Sigmoid colon (tissue), 4 donors: ENCODE data around the gene ZDHHC20.

Experiments used
- CTCF ChIP-seq, 4 experiments: fragments of 450-650 bp in 3 of 4; fragments of 200-600 bp in 1 of 4; IDR thresholded peaks; one replicate each; pipeline ENCODE4 v1.5.1; 2016 to 2019; ENCODE audit warnings: antibody characterized with exemption in 4 of 4, mild to moderate bottlenecking in 3 of 4, moderate library complexity in 2 of 4
- EP300 ChIP-seq, 4 donors: sonication (generic); formaldehyde crosslinking; IDR thresholded peaks; one replicate each; pipeline ENCODE4 v1.6.1; 2017; ENCODE audit warnings: antibody characterized with exemption in 4 of 4
- POLR2A ChIP-seq, 2 donors: fragments of 450-650 bp; IDR thresholded peaks; one replicate each; pipeline ENCODE4 v1.6.1; 2016; ENCODE audit warnings: antibody characterized with exemption in 2 of 2, mild to moderate bottlenecking in 2 of 2, moderate library complexity in 2 of 2
- POLR2AphosphoS5 ChIP-seq, 4 donors: sonication (generic); formaldehyde crosslinking; IDR thresholded peaks; one replicate each; pipeline ENCODE4 v1.6.1; 2017; ENCODE audit warnings: antibody characterized with exemption in 4 of 4

- TF ChIP-seq EP300 (IDR thresholded peaks at IDR 0.05): no peak
- no peak for TF ChIP-seq CTCF (IDR thresholded peaks at IDR 0.05)
- no peak for TF ChIP-seq POLR2A (IDR thresholded peaks at IDR 0.05)
- TF ChIP-seq POLR2AphosphoS5 (IDR thresholded peaks at IDR 0.05): no peak
These were observed 125.9 kb downstream of the ZDHHC20 start for GRCh38 chr13:21333186-21333585.
